A673 (cell line): ENCODE results near the gene RTN4RL1. TPM values are rescaled to one million over a fixed set of nuclear protein-coding genes. Genes with fewer than 3 reads are reported as not detected.

Source experiments
- BruUV-seq: library from RNA; stranded (reverse); fragments of 400-500 nt; replicated peaks from 2 replicates; lab custom pipeline; 2021; lab: Mats Ljungman, UMichigan
- CTCF ChIA-PET: fragments of 300-600 bp; sonication (Branson Sonifier 250); formaldehyde crosslinking; loops from one replicate; lab custom pipeline; 2022; ENCODE audit warnings: antibody characterized with exemption; lab: Charles Lee
- POLR2A ChIA-PET: fragments of 300-600 bp; sonication (Branson Sonifier 250); formaldehyde crosslinking; loops from one replicate; lab custom pipeline; 2022; ENCODE audit warnings: antibody characterized with exemption; ENCODE audit not compliant: low non-redundant PET; lab: Charles Lee
- DNase-seq: peaks from one replicate; pipeline ENCODE4 v3.0.0-alpha.2; 2015; ENCODE audit warnings: low spot score
- H3K27ac ChIP-seq: fragments of 200-600 bp; sonication (generic); 2 replicates; pipeline ENCODE4 v1.5.1; 2016; ENCODE audit warnings: mixed run types, low read depth, mild to moderate bottlenecking, mixed read lengths, antibody characterized with exemption, low read length; ENCODE audit not compliant: poor library complexity, severe bottlenecking
- H3K27me3 ChIP-seq: fragments of 200-600 bp; sonication (generic); replicated peaks from 2 replicates; pipeline ENCODE4 v1.6.1; 2017; ENCODE audit warnings: mixed run types, low read depth, mild to moderate bottlenecking, mixed read lengths, antibody characterized with exemption, low read length; ENCODE audit not compliant: insufficient read depth, poor library complexity
- H3K36me3 ChIP-seq: fragments of 200-600 bp; sonication (generic); 2 replicates; pipeline ENCODE4 v1.6.1; 2016; ENCODE audit warnings: mixed run types, mild to moderate bottlenecking, mixed read lengths, antibody characterized with exemption, low read length; ENCODE audit not compliant: insufficient read depth, poor library complexity, severe bottlenecking
- H3K4me1 ChIP-seq: fragments of 200-600 bp; sonication (generic); 2 replicates; pipeline ENCODE4 v1.6.1; 2017; ENCODE audit warnings: mixed run types, mild to moderate bottlenecking, mixed read lengths, antibody characterized with exemption, low read length; ENCODE audit not compliant: insufficient read depth, poor library complexity, severe bottlenecking
- H3K4me3 ChIP-seq: fragments of 200-600 bp; sonication (generic); 2 replicates; pipeline ENCODE4 v1.5.1; 2016; ENCODE audit warnings: low read depth, mixed run types, mild to moderate bottlenecking, mixed read lengths, low read length; ENCODE audit not compliant: poor library complexity, severe bottlenecking
- H3K9me3 ChIP-seq: fragments of 200-600 bp; sonication (generic); 2 replicates; pipeline ENCODE4 v1.6.1; 2016; ENCODE audit warnings: mixed run types, low read depth, mild to moderate bottlenecking, mixed read lengths, antibody characterized with exemption, low read length; ENCODE audit not compliant: poor library complexity, severe bottlenecking
- EZH2 ChIP-seq: fragments of 200-600 bp; sonication (generic); IDR thresholded peaks from 2 replicates; pipeline ENCODE4 v1.6.1; 2017; ENCODE audit warnings: borderline replicate concordance, low read depth, mild to moderate bottlenecking, mixed read lengths, antibody characterized with exemption, low read length; ENCODE audit not compliant: poor library complexity, severe bottlenecking
- intact Hi-C: fragments of 100-400 bp; cut with micrococcal nuclease; formaldehyde crosslinking; loops from one replicate; pipeline ENCODE4 v1.10.0; 2022; ENCODE audit not compliant: unreplicated experiment
- total RNA-seq: library from RNA; stranded (reverse); gene quantifications from 2 replicates; pipeline ENCODE4 v1.2.3, GENCODE V29; 2021
- TF ChIP-seq, protein P1 (sequence below): fragments of 300-800, 200-600 bp; sonication (generic); conservative IDR thresholded peaks from 2 replicates; pipeline ENCODE4 v1.5.1; 2017; ENCODE audit warnings: low read depth, mild to moderate bottlenecking, antibody characterized with exemption, low read length, moderate library complexity, mixed read lengths

The RTN4RL1 gene
- total RNA-seq, 1 experiment from 2014 or later = 0.80 TPM

DNA sequence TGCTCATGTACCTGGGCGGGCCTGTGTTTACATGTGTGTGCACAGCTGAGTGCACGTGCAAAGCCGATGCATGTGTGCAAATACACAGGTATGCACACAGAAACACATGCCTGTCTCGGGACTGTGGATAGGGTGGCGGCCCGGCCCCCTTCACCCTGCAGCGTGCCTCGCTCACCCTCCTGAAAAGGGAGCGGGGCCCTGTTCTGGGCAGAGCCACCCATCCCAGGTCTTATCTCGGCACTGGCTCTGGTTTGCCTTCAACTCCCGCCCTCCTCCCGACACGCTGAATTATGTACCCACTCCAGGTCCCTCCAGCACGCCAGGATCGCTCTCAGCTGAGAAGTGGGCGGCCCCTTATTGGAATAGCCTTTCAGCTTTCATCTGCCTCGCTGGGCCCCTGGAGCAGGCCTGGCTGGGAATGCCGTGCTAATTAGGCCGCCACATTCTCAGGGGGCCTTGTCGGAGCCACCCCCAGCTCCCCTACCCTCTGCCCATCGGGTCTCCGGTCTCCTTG is 77.8 kb downstream of the RTN4RL1 start:
- no peaks in the 10 kb centered on the region for H3K36me3 ChIP-seq
- no peak for DNase-seq
- H3K27ac ChIP-seq = no peak overlapping the region
- no peaks in the 10 kb centered on the region for H3K27me3 ChIP-seq
- peaks cover 3% of the 10 kb centered on the region for H3K4me1 ChIP-seq
- TF ChIP-seq, protein P1, sequence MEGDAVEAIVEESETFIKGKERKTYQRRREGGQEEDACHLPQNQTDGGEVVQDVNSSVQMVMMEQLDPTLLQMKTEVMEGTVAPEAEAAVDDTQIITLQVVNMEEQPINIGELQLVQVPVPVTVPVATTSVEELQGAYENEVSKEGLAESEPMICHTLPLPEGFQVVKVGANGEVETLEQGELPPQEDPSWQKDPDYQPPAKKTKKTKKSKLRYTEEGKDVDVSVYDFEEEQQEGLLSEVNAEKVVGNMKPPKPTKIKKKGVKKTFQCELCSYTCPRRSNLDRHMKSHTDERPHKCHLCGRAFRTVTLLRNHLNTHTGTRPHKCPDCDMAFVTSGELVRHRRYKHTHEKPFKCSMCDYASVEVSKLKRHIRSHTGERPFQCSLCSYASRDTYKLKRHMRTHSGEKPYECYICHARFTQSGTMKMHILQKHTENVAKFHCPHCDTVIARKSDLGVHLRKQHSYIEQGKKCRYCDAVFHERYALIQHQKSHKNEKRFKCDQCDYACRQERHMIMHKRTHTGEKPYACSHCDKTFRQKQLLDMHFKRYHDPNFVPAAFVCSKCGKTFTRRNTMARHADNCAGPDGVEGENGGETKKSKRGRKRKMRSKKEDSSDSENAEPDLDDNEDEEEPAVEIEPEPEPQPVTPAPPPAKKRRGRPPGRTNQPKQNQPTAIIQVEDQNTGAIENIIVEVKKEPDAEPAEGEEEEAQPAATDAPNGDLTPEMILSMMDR = no peak
- TF ChIP-seq EZH2 = no peak
- intact Hi-C loops = no loop called here
- H3K9me3 ChIP-seq = no peaks in the 10 kb centered on the region
- ChIA-PET POLR2A (no interaction called here), CTCF (no interaction called here)
- H3K4me3 ChIP-seq = no peak overlapping the region
- no TSS peak for BruUV-seq

DNA sequence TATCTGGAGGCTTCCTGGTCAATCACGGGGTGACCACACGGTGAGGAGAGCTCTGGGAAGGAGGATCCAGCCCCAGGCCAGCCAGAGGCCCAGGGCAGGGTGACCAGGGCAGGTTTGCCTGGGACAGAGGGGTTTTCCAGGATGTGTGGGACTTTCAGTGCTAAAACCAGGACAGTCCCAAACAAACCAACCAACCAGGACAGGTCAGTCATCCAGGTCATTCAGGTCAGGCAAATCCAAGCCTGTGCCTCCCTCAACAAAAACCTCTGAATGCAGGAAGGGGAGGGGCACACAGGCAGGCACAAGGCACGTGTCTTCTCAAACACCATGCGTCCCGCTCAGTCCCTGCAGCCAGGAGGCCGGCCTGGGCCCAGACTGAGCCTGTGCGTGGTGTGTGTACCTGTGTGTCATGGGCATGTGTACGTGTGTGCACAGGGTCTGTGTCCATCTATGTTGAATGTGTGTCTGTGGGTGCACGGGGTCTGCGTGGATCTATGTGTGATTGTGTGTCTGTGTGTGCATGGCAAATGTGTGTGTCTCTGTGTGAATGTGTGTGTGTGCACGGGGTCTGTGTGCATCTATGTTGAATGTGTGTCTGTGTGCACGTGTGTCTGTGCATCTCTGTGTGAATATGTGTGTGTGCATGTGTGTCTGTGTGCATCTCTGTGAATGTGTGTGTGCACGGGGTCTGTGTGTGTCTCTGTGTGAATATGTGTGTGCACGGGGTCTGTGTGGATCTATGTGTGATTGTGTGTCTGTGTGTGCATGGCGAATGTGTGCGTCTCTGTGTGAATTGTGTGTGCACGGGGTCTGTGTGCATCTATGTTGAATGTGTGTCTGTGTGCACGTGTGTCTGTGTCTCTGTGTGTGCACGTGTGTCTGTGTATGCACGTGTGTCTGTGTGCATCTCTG is 78.9 kb downstream of the RTN4RL1 start:
- Histone ChIP-seq H3K27me3 (no peaks in the 10 kb centered on the region), H3K4me1 (peaks cover 13% of the 10 kb centered on the region), H3K27ac (no peak overlapping the region), H3K9me3 (no peaks in the 10 kb centered on the region), H3K36me3 (no peaks in the 10 kb centered on the region), H3K4me3 (no peak overlapping the region)
- CTCF ChIA-PET = interaction anchor here (0.6 kb wide), 1 partner anchor 60 kb away, joined by 4 read pairs; no protein-coding TSS in a partner anchor
- intact Hi-C loops = no loop called here
- no TSS peak for BruUV-seq
- POLR2A ChIA-PET = no interaction called here
- no peak for DNase-seq
- TF ChIP-seq EZH2 = no peak
- TF ChIP-seq, protein P1 = no peak

DNA sequence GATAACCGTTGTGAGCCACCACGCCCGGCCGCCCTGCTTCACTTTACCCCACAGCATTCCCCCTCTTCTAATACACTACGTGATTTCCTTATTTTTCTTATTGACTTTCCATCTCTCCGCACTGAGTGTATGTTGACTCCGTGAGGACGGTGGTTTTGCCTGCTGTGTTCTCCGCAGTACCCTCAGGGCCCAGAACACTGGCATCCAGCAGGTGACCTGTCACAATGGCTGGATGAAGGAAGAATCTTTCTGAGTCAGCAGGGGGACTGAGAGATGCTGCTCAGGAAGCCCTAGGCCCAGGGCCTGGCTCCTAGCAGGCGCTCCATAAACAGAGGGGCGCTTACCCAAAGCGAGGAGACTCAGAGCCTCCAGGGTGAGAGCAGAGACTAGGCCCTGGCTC is 79.5 kb downstream of the RTN4RL1 start:
- Histone ChIP-seq H3K4me1 (peaks cover 19% of the 10 kb centered on the region), H3K4me3 (no peak overlapping the region), H3K9me3 (no peaks in the 10 kb centered on the region), H3K36me3 (no peaks in the 10 kb centered on the region), H3K27ac (no peak overlapping the region), H3K27me3 (no peaks in the 10 kb centered on the region)
- intact Hi-C loops = no loop called here
- CTCF ChIA-PET = interaction anchor here (0.6 kb wide), 1 partner anchor 61 kb away, joined by 4 read pairs; no protein-coding TSS in a partner anchor
- TF ChIP-seq, protein P1 = no peak
- no peak for TF ChIP-seq EZH2
- POLR2A ChIA-PET = no interaction called here
- DNase-seq = no peak
- no TSS peak for BruUV-seq
